HEK293 (cell line): ENCODE results near the gene ERVK3-1.

Experiments
- BCL11A ChIP-seq: fragments of 450-650 bp; formaldehyde crosslinking; IDR thresholded peaks from 2 replicates; pipeline ENCODE4 v1.5.1; 2016; ENCODE audit warnings: low read depth, missing biosample characterization, missing genetic modification characterization
- KLF1 ChIP-seq: fragments of 450-650 bp; formaldehyde crosslinking; IDR thresholded peaks from 2 replicates; pipeline ENCODE4 v1.5.1; 2016; ENCODE audit warnings: missing biosample characterization, missing genetic modification characterization
- SP7 ChIP-seq: fragments of 450-650 bp; formaldehyde crosslinking; IDR thresholded peaks from 2 replicates; pipeline ENCODE4 v1.5.1; 2016; ENCODE audit warnings: missing biosample characterization, missing genetic modification characterization
- ZFP37 ChIP-seq: fragments of 450-650 bp; formaldehyde crosslinking; IDR thresholded peaks from 2 replicates; pipeline ENCODE4 v1.5.1; 2016; ENCODE audit warnings: missing biosample characterization, missing genetic modification characterization
- ZFP41 ChIP-seq: fragments of 450-650 bp; formaldehyde crosslinking; IDR thresholded peaks from 2 replicates; pipeline ENCODE4 v1.5.1; 2016; ENCODE audit warnings: missing biosample characterization, missing genetic modification characterization, borderline replicate concordance
- ZFP69B ChIP-seq: fragments of 450-650 bp; formaldehyde crosslinking; IDR thresholded peaks from 2 replicates; pipeline ENCODE4 v1.5.1; 2016; ENCODE audit warnings: missing biosample characterization, missing genetic modification characterization
- ZNF391 ChIP-seq: fragments of 450-650 bp; formaldehyde crosslinking; IDR thresholded peaks from 2 replicates; pipeline ENCODE4 v1.5.1; 2016; ENCODE audit warnings: low read depth, missing biosample characterization, missing genetic modification characterization, borderline replicate concordance
- ZNF600 ChIP-seq: fragments of 450-650 bp; formaldehyde crosslinking; IDR thresholded peaks from 2 replicates; pipeline ENCODE4 v1.5.1; 2016; ENCODE audit warnings: missing biosample characterization, missing genetic modification characterization
- ZNF701 ChIP-seq: fragments of 450-650 bp; formaldehyde crosslinking; IDR thresholded peaks from 2 replicates; pipeline ENCODE4 v1.5.1; 2016; ENCODE audit warnings: missing biosample characterization, missing genetic modification characterization
- ZNF792 ChIP-seq: fragments of 450-650 bp; formaldehyde crosslinking; IDR thresholded peaks from 2 replicates; pipeline ENCODE4 v1.5.1; 2016; ENCODE audit warnings: missing biosample characterization, missing genetic modification characterization
- TF ChIP-seq, protein P1 (sequence below): fragments of 450-650 bp; formaldehyde crosslinking; IDR thresholded peaks from 2 replicates; pipeline ENCODE4 v1.5.1; 2016; ENCODE audit warnings: missing biosample characterization, missing genetic modification characterization
- TF ChIP-seq, protein P2 (sequence below): fragments of 450-650 bp; formaldehyde crosslinking; IDR thresholded peaks from 2 replicates; pipeline ENCODE4 v1.5.1; 2016; ENCODE audit warnings: missing biosample characterization, missing genetic modification characterization
- TF ChIP-seq, protein P3 (sequence below): fragments of 450-650 bp; formaldehyde crosslinking; IDR thresholded peaks from 2 replicates; pipeline ENCODE4 v1.5.1; 2016; ENCODE audit warnings: missing biosample characterization, missing genetic modification characterization, borderline replicate concordance
- TF ChIP-seq, protein P4 (sequence below): fragments of 450-650 bp; formaldehyde crosslinking; IDR thresholded peaks from 2 replicates; pipeline ENCODE4 v1.5.1; 2016; ENCODE audit warnings: missing biosample characterization, missing genetic modification characterization, borderline replicate concordance
- TF ChIP-seq, protein P5 (sequence below): fragments of 450-650 bp; formaldehyde crosslinking; IDR thresholded peaks from 2 replicates; pipeline ENCODE4 v1.5.1; 2016; ENCODE audit warnings: missing biosample characterization, missing genetic modification characterization
- TF ChIP-seq, protein P6 (sequence below): fragments of 450-650 bp; formaldehyde crosslinking; IDR thresholded peaks from 2 replicates; pipeline ENCODE4 v1.5.1; 2016; ENCODE audit warnings: missing biosample characterization, missing genetic modification characterization
- TF ChIP-seq, protein P7 (sequence below): fragments of 450-650 bp; formaldehyde crosslinking; conservative IDR thresholded peaks from 2 replicates; pipeline ENCODE4 v1.5.1; 2016; ENCODE audit warnings: low read depth, missing biosample characterization, missing genetic modification characterization

The ERVK3-1 gene

DNA sequence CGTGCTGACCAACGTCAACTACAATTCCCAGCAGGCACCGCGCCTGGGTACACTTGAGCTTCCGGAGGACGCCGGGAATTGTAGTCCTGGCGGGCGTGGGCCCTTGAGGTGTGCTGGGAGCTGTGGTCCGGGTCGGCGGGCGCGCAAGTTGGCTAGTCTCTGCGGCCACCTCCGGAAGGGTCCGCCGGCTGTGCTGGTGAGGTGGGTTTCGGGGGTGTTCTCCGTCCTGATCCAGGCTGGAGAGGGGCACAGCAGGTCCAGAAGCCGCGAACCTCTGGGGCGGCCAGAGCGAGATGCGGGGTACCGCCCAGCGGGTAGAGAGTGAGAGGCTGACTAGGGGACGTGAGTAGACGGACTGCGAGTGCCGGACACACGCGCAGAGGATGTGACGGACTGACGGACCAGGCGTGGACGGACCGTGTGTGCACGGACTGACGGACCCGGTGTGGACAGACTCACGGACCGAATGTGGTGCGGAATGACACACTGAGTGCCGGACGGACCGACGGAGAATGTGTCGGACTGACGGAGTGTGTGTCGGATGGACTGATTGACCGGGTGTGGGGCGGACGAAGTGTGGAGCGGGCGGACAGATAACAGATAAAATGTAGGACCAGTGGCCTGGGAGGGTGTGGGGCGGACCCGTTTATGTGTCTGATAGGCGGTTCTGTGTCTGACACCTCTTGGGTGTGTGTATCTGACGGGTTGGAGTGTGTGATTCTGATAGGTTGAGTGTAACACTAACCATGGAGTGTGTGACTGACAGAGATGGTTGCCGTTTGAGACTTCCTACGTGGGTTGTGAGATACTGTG lies 21.9 kb downstream of the ERVK3-1 start, which contains the start of gene ZSCAN22 (continued):
- TF ChIP-seq, protein P1, sequence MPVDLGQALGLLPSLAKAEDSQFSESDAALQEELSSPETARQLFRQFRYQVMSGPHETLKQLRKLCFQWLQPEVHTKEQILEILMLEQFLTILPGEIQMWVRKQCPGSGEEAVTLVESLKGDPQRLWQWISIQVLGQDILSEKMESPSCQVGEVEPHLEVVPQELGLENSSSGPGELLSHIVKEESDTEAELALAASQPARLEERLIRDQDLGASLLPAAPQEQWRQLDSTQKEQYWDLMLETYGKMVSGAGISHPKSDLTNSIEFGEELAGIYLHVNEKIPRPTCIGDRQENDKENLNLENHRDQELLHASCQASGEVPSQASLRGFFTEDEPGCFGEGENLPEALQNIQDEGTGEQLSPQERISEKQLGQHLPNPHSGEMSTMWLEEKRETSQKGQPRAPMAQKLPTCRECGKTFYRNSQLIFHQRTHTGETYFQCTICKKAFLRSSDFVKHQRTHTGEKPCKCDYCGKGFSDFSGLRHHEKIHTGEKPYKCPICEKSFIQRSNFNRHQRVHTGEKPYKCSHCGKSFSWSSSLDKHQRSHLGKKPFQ (tag by site-specific recombination) = peak; percentile 65
- TF ChIP-seq KLF1 (peak; percentile 88), ZNF701 (no peak), SP7 (tag by site-specific recombination) (peak; percentile 88), ZNF792 (peak; percentile 72; the same call in 1 of the 2 replicates), ZNF600 (tag by site-specific recombination) (peak; percentile 90), ZNF391 (tag by site-specific recombination) (peak; percentile 87; the same call in 1 of the 2 replicates), ZFP69B (peak; percentile 82), BCL11A (0 out of 2 replicates have a peak, but pooled peaks have one; percentile 43), ZFP41 (tag by site-specific recombination) (peak; percentile 38; the same call in 1 of the 2 replicates), ZFP37 (tag by site-specific recombination) (peak; percentile 100)
- TF ChIP-seq, protein P2, sequence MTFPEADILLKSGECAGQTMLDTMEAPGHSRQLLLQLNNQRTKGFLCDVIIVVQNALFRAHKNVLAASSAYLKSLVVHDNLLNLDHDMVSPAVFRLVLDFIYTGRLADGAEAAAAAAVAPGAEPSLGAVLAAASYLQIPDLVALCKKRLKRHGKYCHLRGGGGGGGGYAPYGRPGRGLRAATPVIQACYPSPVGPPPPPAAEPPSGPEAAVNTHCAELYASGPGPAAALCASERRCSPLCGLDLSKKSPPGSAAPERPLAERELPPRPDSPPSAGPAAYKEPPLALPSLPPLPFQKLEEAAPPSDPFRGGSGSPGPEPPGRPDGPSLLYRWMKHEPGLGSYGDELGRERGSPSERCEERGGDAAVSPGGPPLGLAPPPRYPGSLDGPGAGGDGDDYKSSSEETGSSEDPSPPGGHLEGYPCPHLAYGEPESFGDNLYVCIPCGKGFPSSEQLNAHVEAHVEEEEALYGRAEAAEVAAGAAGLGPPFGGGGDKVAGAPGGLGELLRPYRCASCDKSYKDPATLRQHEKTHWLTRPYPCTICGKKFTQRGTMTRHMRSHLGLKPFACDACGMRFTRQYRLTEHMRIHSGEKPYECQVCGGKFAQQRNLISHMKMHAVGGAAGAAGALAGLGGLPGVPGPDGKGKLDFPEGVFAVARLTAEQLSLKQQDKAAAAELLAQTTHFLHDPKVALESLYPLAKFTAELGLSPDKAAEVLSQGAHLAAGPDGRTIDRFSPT (tag by site-specific recombination) = peak; percentile 84
- TF ChIP-seq, protein P3, sequence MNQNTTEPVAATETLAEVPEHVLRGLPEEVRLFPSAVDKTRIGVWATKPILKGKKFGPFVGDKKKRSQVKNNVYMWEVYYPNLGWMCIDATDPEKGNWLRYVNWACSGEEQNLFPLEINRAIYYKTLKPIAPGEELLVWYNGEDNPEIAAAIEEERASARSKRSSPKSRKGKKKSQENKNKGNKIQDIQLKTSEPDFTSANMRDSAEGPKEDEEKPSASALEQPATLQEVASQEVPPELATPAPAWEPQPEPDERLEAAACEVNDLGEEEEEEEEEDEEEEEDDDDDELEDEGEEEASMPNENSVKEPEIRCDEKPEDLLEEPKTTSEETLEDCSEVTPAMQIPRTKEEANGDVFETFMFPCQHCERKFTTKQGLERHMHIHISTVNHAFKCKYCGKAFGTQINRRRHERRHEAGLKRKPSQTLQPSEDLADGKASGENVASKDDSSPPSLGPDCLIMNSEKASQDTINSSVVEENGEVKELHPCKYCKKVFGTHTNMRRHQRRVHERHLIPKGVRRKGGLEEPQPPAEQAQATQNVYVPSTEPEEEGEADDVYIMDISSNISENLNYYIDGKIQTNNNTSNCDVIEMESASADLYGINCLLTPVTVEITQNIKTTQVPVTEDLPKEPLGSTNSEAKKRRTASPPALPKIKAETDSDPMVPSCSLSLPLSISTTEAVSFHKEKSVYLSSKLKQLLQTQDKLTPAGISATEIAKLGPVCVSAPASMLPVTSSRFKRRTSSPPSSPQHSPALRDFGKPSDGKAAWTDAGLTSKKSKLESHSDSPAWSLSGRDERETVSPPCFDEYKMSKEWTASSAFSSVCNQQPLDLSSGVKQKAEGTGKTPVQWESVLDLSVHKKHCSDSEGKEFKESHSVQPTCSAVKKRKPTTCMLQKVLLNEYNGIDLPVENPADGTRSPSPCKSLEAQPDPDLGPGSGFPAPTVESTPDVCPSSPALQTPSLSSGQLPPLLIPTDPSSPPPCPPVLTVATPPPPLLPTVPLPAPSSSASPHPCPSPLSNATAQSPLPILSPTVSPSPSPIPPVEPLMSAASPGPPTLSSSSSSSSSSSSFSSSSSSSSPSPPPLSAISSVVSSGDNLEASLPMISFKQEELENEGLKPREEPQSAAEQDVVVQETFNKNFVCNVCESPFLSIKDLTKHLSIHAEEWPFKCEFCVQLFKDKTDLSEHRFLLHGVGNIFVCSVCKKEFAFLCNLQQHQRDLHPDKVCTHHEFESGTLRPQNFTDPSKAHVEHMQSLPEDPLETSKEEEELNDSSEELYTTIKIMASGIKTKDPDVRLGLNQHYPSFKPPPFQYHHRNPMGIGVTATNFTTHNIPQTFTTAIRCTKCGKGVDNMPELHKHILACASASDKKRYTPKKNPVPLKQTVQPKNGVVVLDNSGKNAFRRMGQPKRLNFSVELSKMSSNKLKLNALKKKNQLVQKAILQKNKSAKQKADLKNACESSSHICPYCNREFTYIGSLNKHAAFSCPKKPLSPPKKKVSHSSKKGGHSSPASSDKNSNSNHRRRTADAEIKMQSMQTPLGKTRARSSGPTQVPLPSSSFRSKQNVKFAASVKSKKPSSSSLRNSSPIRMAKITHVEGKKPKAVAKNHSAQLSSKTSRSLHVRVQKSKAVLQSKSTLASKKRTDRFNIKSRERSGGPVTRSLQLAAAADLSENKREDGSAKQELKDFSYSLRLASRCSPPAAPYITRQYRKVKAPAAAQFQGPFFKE (tag by site-specific recombination) = no peak
- TF ChIP-seq, protein P4, sequence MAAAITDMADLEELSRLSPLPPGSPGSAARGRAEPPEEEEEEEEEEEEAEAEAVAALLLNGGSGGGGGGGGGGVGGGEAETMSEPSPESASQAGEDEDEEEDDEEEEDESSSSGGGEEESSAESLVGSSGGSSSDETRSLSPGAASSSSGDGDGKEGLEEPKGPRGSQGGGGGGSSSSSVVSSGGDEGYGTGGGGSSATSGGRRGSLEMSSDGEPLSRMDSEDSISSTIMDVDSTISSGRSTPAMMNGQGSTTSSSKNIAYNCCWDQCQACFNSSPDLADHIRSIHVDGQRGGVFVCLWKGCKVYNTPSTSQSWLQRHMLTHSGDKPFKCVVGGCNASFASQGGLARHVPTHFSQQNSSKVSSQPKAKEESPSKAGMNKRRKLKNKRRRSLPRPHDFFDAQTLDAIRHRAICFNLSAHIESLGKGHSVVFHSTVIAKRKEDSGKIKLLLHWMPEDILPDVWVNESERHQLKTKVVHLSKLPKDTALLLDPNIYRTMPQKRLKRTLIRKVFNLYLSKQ (tag by site-specific recombination) = peak; percentile 75; the same call in 1 of the 2 replicates
- TF ChIP-seq, protein P5, sequence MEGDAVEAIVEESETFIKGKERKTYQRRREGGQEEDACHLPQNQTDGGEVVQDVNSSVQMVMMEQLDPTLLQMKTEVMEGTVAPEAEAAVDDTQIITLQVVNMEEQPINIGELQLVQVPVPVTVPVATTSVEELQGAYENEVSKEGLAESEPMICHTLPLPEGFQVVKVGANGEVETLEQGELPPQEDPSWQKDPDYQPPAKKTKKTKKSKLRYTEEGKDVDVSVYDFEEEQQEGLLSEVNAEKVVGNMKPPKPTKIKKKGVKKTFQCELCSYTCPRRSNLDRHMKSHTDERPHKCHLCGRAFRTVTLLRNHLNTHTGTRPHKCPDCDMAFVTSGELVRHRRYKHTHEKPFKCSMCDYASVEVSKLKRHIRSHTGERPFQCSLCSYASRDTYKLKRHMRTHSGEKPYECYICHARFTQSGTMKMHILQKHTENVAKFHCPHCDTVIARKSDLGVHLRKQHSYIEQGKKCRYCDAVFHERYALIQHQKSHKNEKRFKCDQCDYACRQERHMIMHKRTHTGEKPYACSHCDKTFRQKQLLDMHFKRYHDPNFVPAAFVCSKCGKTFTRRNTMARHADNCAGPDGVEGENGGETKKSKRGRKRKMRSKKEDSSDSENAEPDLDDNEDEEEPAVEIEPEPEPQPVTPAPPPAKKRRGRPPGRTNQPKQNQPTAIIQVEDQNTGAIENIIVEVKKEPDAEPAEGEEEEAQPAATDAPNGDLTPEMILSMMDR (tag by site-specific recombination) = peak; percentile 70
- TF ChIP-seq, protein P6, sequence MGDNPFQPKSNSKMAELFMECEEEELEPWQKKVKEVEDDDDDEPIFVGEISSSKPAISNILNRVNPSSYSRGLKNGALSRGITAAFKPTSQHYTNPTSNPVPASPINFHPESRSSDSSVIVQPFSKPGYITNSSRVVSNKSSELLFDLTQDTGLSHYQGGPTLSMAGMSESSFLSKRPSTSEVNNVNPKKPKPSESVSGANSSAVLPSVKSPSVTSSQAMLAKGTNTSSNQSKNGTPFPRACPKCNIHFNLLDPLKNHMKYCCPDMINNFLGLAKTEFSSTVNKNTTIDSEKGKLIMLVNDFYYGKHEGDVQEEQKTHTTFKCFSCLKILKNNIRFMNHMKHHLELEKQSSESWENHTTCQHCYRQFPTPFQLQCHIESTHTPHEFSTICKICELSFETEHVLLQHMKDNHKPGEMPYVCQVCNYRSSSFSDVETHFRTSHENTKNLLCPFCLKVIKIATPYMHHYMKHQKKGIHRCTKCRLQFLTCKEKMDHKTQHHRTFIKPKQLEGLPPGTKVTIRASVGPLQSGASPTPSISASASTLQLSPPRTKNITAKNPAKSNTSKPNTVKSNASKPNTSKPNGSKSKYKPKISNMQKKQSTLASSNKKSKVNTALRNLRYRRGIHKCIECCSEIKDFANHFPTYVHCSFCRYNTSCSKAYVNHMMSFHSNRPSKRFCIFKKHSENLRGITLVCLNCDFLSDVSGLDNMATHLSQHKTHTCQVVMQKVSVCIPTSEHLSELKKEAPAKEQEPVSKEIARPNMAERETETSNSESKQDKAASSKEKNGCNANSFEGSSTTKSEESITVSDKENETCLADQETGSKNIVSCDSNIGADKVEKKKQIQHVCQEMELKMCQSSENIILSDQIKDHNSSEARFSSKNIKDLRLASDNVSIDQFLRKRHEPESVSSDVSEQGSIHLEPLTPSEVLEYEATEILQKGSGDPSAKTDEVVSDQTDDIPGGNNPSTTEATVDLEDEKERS = 0 out of 2 replicates have a peak, but pooled peaks have one; percentile 6
- TF ChIP-seq, protein P7, sequence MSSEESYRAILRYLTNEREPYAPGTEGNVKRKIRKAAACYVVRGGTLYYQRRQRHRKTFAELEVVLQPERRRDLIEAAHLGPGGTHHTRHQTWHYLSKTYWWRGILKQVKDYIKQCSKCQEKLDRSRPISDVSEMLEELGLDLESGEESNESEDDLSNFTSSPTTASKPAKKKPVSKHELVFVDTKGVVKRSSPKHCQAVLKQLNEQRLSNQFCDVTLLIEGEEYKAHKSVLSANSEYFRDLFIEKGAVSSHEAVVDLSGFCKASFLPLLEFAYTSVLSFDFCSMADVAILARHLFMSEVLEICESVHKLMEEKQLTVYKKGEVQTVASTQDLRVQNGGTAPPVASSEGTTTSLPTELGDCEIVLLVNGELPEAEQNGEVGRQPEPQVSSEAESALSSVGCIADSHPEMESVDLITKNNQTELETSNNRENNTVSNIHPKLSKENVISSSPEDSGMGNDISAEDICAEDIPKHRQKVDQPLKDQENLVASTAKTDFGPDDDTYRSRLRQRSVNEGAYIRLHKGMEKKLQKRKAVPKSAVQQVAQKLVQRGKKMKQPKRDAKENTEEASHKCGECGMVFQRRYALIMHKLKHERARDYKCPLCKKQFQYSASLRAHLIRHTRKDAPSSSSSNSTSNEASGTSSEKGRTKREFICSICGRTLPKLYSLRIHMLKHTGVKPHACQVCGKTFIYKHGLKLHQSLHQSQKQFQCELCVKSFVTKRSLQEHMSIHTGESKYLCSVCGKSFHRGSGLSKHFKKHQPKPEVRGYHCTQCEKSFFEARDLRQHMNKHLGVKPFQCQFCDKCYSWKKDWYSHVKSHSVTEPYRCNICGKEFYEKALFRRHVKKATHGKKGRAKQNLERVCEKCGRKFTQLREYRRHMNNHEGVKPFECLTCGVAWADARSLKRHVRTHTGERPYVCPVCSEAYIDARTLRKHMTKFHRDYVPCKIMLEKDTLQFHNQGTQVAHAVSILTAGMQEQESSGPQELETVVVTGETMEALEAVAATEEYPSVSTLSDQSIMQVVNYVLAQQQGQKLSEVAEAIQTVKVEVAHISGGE (tag by site-specific recombination) = peak; percentile 100
